GM19324 (cell line): Measurements from ENCODE around the gene METTL14.
A peak's percentile ranks its signal among the peaks of the same experiment; 100 is the strongest.
"Not testable (repeated sequence)": the region's sequence is repeated elsewhere in the genome, so short reads cannot be mapped to it uniquely, and the experiment has no call there.

Source experiments
- ATAC-seq: cut with Tn5 transposase; IDR thresholded peaks from one replicate; pipeline ENCODE4 v1.9.1; 2021; ENCODE audit warnings: mild to moderate bottlenecking, moderate library complexity; ENCODE audit not compliant: unreplicated experiment, low FRiP score

Gene METTL14

GRCh38 chr4:118684873-118685811 is at the start of gene METTL14:
METTL14 (plus strand) TSS chr4:118685392; CDS start chr4:118685535, 143 bp downstream.
- peak; percentile 100 for ATAC-seq

GRCh38 chr4:118636126-118636525 is 49.1 kb upstream of the METTL14 start:
- ATAC-seq, result not testable (repeated sequence)

- ATAC-seq, result not testable (repeated sequence)
Measured at GRCh38 chr4:118664665-118665064, 20.5 kb upstream of the METTL14 start.

GRCh38 chr4:118669220-118669619 is 16.0 kb upstream of the METTL14 start:
- not testable (repeated sequence) for ATAC-seq

GRCh38 chr4:118670968-118671367 is 14.2 kb upstream of the METTL14 start:
- not testable (repeated sequence) for ATAC-seq

- ATAC-seq, result no peak
Measured at GRCh38 chr4:118676128-118676527, 9.1 kb upstream of the METTL14 start.

- no peak for ATAC-seq
Measured at GRCh38 chr4:118680808-118681207, 4.4 kb upstream of the METTL14 start.

GRCh38 chr4:118682928-118683327 is 2.3 kb upstream of the METTL14 start:
- ATAC-seq, result no peak

GRCh38 chr4:118683513-118683912 is 1.7 kb upstream of the METTL14 start:
- no peak for ATAC-seq

GRCh38 chr4:118703118-118703517 is 17.9 kb downstream of the METTL14 start:
- ATAC-seq, result no peak

GRCh38 chr4:118711052-118711451 is 25.9 kb downstream of the METTL14 start:
- ATAC-seq, result no peak

- ATAC-seq, result no peak
Measured at GRCh38 chr4:118712872-118713271, 27.7 kb downstream of the METTL14 start.

- ATAC-seq, result no peak
Measured at GRCh38 chr4:118714682-118715081, 29.5 kb downstream of the METTL14 start.

- ATAC-seq, result no peak
Measured at GRCh38 chr4:118716304-118716703, 31.1 kb downstream of the METTL14 start.

- no peak for ATAC-seq
Measured at GRCh38 chr4:118718511-118719170, 33.4 kb downstream of the METTL14 start.

GRCh38 chr4:118721752-118722151 is 36.6 kb downstream of the METTL14 start:
- no peak for ATAC-seq

- ATAC-seq, result no peak
Measured at GRCh38 chr4:118723369-118723768, 38.2 kb downstream of the METTL14 start.

GRCh38 chr4:118727360-118727759 is 42.2 kb downstream of the METTL14 start:
- ATAC-seq, result peak; percentile 38

- no peak for ATAC-seq
Measured at GRCh38 chr4:118729287-118730286, 44.4 kb downstream of the METTL14 start.

- no peak for ATAC-seq
Measured at GRCh38 chr4:118730683-118731082, 45.5 kb downstream of the METTL14 start.
